H9 (cell line): ENCODE results near the gene PDE2A. TPM values are rescaled to one million over a fixed set of nuclear protein-coding genes. Genes with fewer than 3 reads are reported as not detected.

Experiments used
- DNase-seq: peaks from one replicate; pipeline ENCODE4 v3.0.0-alpha.2; 2017
- H2AFZ ChIP-seq: one replicate; pipeline ENCODE4 v1.6.1; 2013; ENCODE audit warnings: mild to moderate bottlenecking, low read length, control low read depth, moderate library complexity
- H2AK5ac ChIP-seq: 2 replicates; pipeline ENCODE4 v1.6.1; 2013; ENCODE audit warnings: low read length, control low read depth, mixed read lengths; ENCODE audit not compliant: insufficient read length
- H2BK120ac ChIP-seq: one replicate; pipeline ENCODE4 v1.6.1; 2013; ENCODE audit warnings: low read depth, mild to moderate bottlenecking, low read length, control low read depth, inconsistent platforms; ENCODE audit not compliant: poor library complexity, severe bottlenecking
- H2BK12ac ChIP-seq: 2 replicates; pipeline ENCODE4 v1.6.1; 2013; ENCODE audit warnings: low read length, control low read depth, mixed read lengths, low read depth; ENCODE audit not compliant: insufficient read length
- H2BK15ac ChIP-seq: 2 replicates; pipeline ENCODE4 v1.6.1; 2013; ENCODE audit warnings: low read depth, low read length, control low read depth
- H2BK20ac ChIP-seq: one replicate; pipeline ENCODE4 v1.6.1; 2013; ENCODE audit warnings: low read depth, mild to moderate bottlenecking, low read length, control low read depth, inconsistent platforms; ENCODE audit not compliant: poor library complexity, severe bottlenecking
- H2BK5ac ChIP-seq: 2 replicates; pipeline ENCODE4 v1.6.1; 2013; ENCODE audit warnings: low read length, control low read depth, mixed read lengths; ENCODE audit not compliant: insufficient read length
- H3K14ac ChIP-seq: 2 replicates; pipeline ENCODE4 v1.6.1; 2013; ENCODE audit warnings: low read length, control low read depth; ENCODE audit not compliant: insufficient read depth
- H3K18ac ChIP-seq: 2 replicates; pipeline ENCODE4 v1.6.1; 2013; ENCODE audit warnings: low read depth, mild to moderate bottlenecking, mixed read lengths, low read length, control low read depth; ENCODE audit not compliant: insufficient read length
- H3K23ac ChIP-seq: 2 replicates; pipeline ENCODE4 v1.6.1; 2013; ENCODE audit warnings: low read length, control low read depth, mixed read lengths, low read depth; ENCODE audit not compliant: insufficient read length
- H3K23me2 ChIP-seq: 2 replicates; pipeline ENCODE4 v1.6.1; 2013; ENCODE audit warnings: low read depth, mild to moderate bottlenecking, mixed read lengths, low read length, control low read depth; ENCODE audit not compliant: insufficient read length, poor library complexity, severe bottlenecking
- H3K27ac ChIP-seq: 2 replicates; pipeline ENCODE4 v1.5.1; 2013; ENCODE audit warnings: low read length, control low read depth, mixed read lengths, low read depth; ENCODE audit not compliant: insufficient read length
- H3K27me3 ChIP-seq: 2 replicates; pipeline ENCODE4 v1.6.1; 2013; ENCODE audit warnings: low read length, control low read depth, inconsistent platforms; ENCODE audit not compliant: insufficient read depth
- H3K4ac ChIP-seq: 2 replicates; pipeline ENCODE4 v1.6.1; 2013; ENCODE audit warnings: low read depth, mild to moderate bottlenecking, control low read depth, inconsistent platforms, low read length, moderate library complexity
- H3K4me1 ChIP-seq: 2 replicates; pipeline ENCODE4 v1.6.1; 2013; ENCODE audit warnings: low read length, control low read depth, inconsistent platforms; ENCODE audit not compliant: insufficient read depth
- H3K4me2 ChIP-seq: 2 replicates; pipeline ENCODE4 v1.6.1; 2013; ENCODE audit warnings: low read length, control low read depth, mixed read lengths; ENCODE audit not compliant: insufficient read length, insufficient read depth
- H3K56ac ChIP-seq: 2 replicates; pipeline ENCODE4 v1.6.1; 2013; ENCODE audit warnings: low read depth, mild to moderate bottlenecking, mixed read lengths, low read length, control low read depth; ENCODE audit not compliant: insufficient read length
- H3K79me1 ChIP-seq: 2 replicates; pipeline ENCODE4 v1.6.1; 2013; ENCODE audit warnings: low read depth, mild to moderate bottlenecking, moderate library complexity, low read length, control low read depth, inconsistent platforms; ENCODE audit not compliant: insufficient read depth, poor library complexity, severe bottlenecking
- H3K79me2 ChIP-seq: 2 replicates; pipeline ENCODE4 v1.6.1; 2013; ENCODE audit warnings: low read length, control low read depth, inconsistent platforms; ENCODE audit not compliant: insufficient read depth
- H3K9ac ChIP-seq: 2 replicates; pipeline ENCODE4 v1.6.1; 2013; ENCODE audit warnings: low read length, control low read depth, mixed read lengths; ENCODE audit not compliant: insufficient read length; ENCODE audit errors: extremely low read depth
- H3K9me3 ChIP-seq: one replicate; pipeline ENCODE4 v1.6.1; 2013; ENCODE audit warnings: low read depth, low read length, inconsistent platforms; ENCODE audit not compliant: control insufficient read depth
- H3T11ph ChIP-seq: one replicate; pipeline ENCODE4 v1.6.1; 2013; ENCODE audit warnings: mild to moderate bottlenecking, low read length, control low read depth, inconsistent platforms
- H4K20me1 ChIP-seq: one replicate; pipeline ENCODE4 v1.6.1; 2013; ENCODE audit not compliant: control insufficient read depth, insufficient read length, insufficient read depth
- H4K5ac ChIP-seq: 2 replicates; pipeline ENCODE4 v1.6.1; 2013; ENCODE audit warnings: low read depth, mild to moderate bottlenecking, mixed read lengths, low read length, control low read depth; ENCODE audit not compliant: insufficient read length
- H4K8ac ChIP-seq: replicated peaks from 2 replicates; pipeline ENCODE4 v1.6.1; 2013; ENCODE audit warnings: low read length, control low read depth, mixed read lengths, low read depth; ENCODE audit not compliant: insufficient read length
- H4K91ac ChIP-seq: 2 replicates; pipeline ENCODE4 v1.6.1; 2013; ENCODE audit warnings: low read depth, mild to moderate bottlenecking, moderate library complexity, mixed read lengths, low read length, control low read depth; ENCODE audit not compliant: insufficient read length
- H3K27ac Mint-ChIP-seq, 3 experiments: 2 replicates in 2 of 3; 3 replicates in 1 of 3; pipeline ENCODE4 v1.8.0; 2020 to 2021; ENCODE audit warnings: mixed read lengths in 3 of 3, mild to moderate bottlenecking in 1 of 3, moderate library complexity in 1 of 3
- H3K27me3 Mint-ChIP-seq: 2 replicates; pipeline ENCODE4 v1.8.0; 2021; ENCODE audit warnings: low read depth, mild to moderate bottlenecking, moderate library complexity, mixed read lengths
- H3K36me3 Mint-ChIP-seq, 3 experiments: 2 replicates in 2 of 3; 3 replicates in 1 of 3; pipeline ENCODE4 v1.8.0; 2020 to 2021; ENCODE audit warnings: low read depth in 3 of 3, mixed read lengths in 3 of 3; ENCODE audit not compliant: insufficient read depth in 1 of 3
- H3K4me1 Mint-ChIP-seq, 2 experiments: 2 replicates each; pipeline ENCODE4 v1.8.0; 2020; ENCODE audit warnings: mixed read lengths in 2 of 2
- H3K4me3 Mint-ChIP-seq, 2 experiments: 2 replicates in 1 of 2; 3 replicates in 1 of 2; pipeline ENCODE4 v1.8.0; 2020 to 2021; ENCODE audit warnings: mild to moderate bottlenecking in 2 of 2, mixed read lengths in 2 of 2, moderate library complexity in 1 of 2
- H3K9me3 Mint-ChIP-seq, 2 experiments: 2 replicates in 1 of 2; 3 replicates in 1 of 2; pipeline ENCODE4 v1.8.0; 2020; ENCODE audit warnings: mild to moderate bottlenecking in 2 of 2, mixed read lengths in 2 of 2, moderate library complexity in 1 of 2
- CTCF ChIP-seq: fragments of 200-600 bp; sonication (generic); conservative IDR thresholded peaks from 3 replicates; pipeline ENCODE4 v1.8.0; 2021; ENCODE audit warnings: antibody characterized with exemption, mild to moderate bottlenecking
- WGBS: extraction: QIAGEN DNeasy Blood & Tissue Kit; methylation state at CpG from one replicate; pipeline ENCODE4 v1.1.7; 2013; ENCODE audit warnings: missing lambda C conversion rate, low lambda C conversion rate, mixed read lengths; ENCODE audit not compliant: insufficient read length; ENCODE audit errors: extremely low coverage; 5-methylcytosine and 5-hydroxymethylcytosine counted together
- total RNA-seq: library from RNA; stranded (reverse); gene quantifications from 2 replicates; pipeline ENCODE4 v1.2.1, GENCODE V29; 2021

Gene PDE2A
- total RNA-seq, 1 experiment from 2014 or later, result 3.4 TPM

- Histone ChIP-seq H3K4me2 (no peak overlapping the region), H4K20me1 (peaks cover 2% of the 10 kb centered on the region), H2BK20ac (no peak overlapping the region), H3K4ac (no peak overlapping the region), H3K4me1 (no peaks in the 10 kb centered on the region), H2AFZ (no peak overlapping the region), H3K27me3 (no peaks in the 10 kb centered on the region; the same call in 1 of the 2 replicates), H4K8ac (no peak overlapping the region), H3K27ac (no peak overlapping the region), H3K9ac (no peak overlapping the region), H3K18ac (no peak overlapping the region), H2BK12ac (no peak overlapping the region), H2AK5ac (no peak overlapping the region), H3K79me2 (no peaks in the 10 kb centered on the region), H4K5ac (no peak overlapping the region), H3K23ac (no peak overlapping the region), H3K23me2 (no peaks in the 10 kb centered on the region), H3K9me3 (no peaks in the 10 kb centered on the region), H2BK5ac (no peak overlapping the region), H3T11ph (no peak overlapping the region), H3K14ac (no peak overlapping the region), H2BK15ac (no peak overlapping the region), H4K91ac (no peak overlapping the region), H3K79me1 (no peaks in the 10 kb centered on the region), H3K56ac (no peak overlapping the region), H2BK120ac (no peak overlapping the region)
- Mint-ChIP-seq H3K36me3 (no peaks in the 10 kb centered on the region), H3K9me3 (no peaks in the 10 kb centered on the region), H3K27me3 (peaks cover 51% of the 10 kb centered on the region), H3K4me1 (0 out of 4 replicates have a peak, but pooled peaks cover 0 to under 1% of the 10 kb centered on the region in 2 experiments), H3K4me3 (no peak overlapping the region), H3K27ac (no peak overlapping the region)
- TF ChIP-seq CTCF, result no peak
- DNase-seq, result no peak
- no CpG with 5 or more reads among the region's 8 CpGs for WGBS
These were observed 64.7 kb downstream of the PDE2A start for GRCh38 chr11:72609476-72609875.
